LHCN-M2 (cell line): ENCODE measurements around the gene AIF1. TPM values are rescaled to one million over a fixed set of nuclear protein-coding genes. Genes with fewer than 3 reads are reported as not detected.
"Not testable (repeated sequence)": the region's sequence is repeated elsewhere in the genome, so short reads cannot be mapped to it uniquely, and the experiment has no call there.

Experiments used
- DNase-seq: peaks from one replicate; pipeline ENCODE4 v3.0.0-alpha.2; 2012; ENCODE audit warnings: low read depth
- total RNA-seq: library from RNA; depleted of rRNA; stranded (reverse); fragments of >200 nt; gene quantifications from 2 replicates; pipeline ENCODE4 v1.2.3, GENCODE V29; 2014

The AIF1 gene
- total RNA-seq, 1 experiment from 2014 or later: not detected

DNA sequence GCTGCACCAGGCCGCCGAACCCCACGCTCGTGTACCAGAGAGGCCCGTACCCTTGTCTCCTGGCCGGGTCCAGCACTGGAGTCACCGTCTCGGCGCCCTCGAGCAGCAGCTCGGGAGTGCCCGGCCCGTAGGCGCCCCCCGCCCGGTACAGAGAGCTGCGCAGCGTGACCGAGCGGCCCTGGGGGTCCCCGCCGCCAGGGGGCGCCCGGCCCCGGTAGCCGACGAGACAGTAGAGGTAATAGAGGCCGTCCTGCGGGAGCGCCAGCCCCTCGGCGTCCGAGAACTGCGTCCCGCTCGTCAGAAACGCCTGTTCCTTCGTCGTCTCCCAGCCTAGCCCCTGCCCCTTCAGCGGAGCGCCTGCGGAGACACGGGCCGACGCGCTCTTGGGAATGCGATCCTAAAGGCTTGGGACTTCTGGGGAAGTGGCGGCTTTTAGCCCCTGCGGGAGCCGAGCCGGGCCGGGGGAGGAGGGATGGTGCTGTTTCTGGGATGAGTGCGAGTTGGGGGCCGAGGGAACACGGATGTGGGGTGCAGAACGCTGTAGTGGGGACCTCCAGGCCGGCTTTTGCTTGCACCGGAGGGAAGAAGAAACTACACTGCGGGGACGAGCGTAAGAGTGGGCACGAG, 34.1 kb upstream of the AIF1 start:
- DNase-seq: peak; percentile 71

DNA sequence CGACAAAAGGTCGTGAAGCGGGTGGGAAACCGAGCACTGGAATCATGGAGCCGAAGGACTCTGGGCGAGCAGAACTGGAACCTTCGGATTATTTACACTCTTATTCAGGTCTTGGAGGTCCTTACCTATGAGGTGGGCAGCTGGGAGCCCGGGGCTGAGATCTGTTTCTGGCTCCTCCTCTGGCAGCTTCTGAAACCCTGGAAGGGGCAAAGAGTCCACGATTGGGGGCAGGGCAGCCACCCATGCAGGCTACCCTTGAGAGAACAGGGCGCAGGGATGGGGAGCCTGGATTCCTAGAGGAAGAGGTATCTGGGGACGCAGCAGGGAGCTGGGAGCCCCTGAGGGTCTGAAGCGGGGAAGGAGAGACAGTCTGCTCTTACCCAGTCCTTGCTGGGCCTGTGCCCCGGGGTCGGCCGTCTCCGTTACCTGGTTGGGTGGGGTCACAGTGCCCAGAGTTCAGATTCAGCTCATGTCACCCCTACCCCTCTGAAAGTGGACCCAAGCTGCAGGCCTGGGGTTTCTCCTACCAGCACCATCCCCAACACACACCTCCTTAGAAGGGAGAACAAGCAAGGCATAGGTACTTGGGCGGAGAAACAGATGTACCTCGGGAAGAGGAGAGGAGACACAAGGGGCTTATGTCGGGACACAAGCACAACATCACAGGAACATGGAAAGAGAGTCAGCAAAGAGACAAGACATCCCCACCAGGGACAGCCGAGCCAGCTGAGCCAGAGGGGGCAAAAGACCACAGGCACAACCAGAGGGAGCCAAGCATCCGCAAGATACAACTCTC, 33.4 kb upstream of the AIF1 start:
- no peak for DNase-seq

DNA sequence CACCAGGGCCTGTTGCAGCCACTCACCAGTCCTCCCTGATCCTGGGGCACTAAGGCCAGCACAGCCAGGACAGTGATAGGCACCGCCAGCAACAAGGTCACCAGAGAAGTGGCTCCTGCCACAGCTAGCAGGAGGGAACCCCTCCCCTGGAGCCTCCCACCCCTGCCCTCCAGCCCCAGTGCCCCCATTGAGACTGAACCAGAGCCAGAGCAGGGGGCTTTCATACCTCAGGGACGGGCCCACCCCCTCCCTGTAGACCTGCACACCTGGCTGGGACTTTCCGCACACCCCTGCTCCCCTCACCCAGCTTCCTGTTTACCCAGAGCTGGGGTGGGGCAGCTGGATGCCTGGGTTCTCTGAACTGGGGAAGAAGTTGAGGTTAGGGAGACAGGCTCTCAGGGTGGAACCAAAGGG, 32.8 kb upstream of the AIF1 start, which contains the start of gene LTB:
TSS of gene LTB (minus strand) at position 195 of the 414 bp plus-strand sequence. CDS start at position 188, 7 bp downstream.
- DNase-seq: no peak

DNA sequence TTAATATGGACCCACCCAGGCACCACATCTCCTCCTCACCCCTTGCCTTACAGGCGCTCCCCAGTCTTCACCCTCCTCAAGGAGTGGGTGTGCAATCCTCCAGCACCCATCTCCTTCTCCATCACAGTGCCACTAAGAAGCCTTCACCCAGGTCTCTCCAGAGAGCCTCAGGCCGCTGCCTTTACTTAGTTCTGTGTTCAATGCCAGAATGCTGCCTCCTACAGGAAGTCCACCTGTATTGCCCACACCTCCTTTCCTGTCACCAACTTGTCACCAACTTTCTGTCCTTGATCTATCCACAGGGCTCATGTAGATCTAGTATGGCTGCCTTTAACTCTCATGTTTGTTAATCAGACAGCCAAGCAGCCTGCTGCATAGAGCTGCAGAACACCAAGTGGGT, 29.5 kb upstream of the AIF1 start:
- no peak for DNase-seq

DNA sequence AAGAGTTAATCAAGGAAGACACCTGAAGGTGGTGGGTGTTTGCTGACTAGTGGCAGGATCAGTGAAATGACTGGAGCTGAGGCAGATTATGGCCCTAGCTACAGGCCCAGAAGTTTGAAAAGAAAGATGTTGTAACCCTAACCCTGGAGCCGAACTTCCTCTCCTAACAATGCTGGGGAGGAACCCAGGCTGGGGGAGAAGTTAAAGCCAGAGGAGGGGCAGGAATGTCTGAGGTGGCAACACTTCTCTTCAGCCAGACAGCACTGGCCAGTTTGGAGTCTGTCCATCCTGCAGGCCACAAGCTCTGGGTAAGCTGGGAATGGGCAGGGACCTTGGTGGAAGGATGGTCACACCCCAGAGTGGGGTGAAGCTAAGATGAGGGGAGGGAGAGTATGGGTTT, 29.0 kb upstream of the AIF1 start, which contains the start of gene LST1:
TSS of gene LST1 (plus strand) at position 270 of the 400 bp plus-strand sequence. CDS start 1,023 bp downstream, outside the sequence.
- no peak for DNase-seq

DNA sequence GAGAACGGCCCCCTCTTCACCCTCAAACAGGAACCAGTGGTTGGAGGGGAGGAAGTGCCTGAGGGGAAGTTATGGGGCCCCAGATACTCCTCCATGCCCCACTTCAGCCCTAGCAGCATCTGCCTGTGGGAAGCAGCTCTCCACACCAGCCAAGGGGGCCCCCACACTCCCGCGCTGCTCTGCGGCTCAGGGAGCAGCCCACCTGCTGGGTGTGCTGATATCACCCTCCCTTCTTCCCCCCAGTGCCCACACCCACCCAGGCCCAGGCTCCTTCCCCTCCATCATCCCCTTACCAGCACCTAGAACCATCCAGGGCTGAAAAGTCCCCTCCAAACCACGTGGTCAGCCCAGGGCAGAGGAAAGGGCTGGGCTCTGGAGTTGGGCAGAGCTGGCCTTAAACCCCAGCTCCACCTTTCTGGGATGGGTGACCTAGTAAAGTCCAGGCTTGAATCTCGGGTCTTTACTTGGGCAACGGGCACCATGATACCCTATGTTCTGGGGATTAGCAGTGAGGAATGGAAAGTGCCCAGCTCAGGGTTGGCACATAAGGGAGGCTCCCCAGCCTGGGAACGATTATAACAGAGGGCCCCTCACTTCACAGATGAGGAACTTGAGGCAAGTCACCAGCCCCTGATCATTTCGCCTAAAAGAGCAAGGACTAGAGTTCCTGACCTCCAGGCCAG, 28.3 kb upstream of the AIF1 start:
- no peak for DNase-seq

DNA sequence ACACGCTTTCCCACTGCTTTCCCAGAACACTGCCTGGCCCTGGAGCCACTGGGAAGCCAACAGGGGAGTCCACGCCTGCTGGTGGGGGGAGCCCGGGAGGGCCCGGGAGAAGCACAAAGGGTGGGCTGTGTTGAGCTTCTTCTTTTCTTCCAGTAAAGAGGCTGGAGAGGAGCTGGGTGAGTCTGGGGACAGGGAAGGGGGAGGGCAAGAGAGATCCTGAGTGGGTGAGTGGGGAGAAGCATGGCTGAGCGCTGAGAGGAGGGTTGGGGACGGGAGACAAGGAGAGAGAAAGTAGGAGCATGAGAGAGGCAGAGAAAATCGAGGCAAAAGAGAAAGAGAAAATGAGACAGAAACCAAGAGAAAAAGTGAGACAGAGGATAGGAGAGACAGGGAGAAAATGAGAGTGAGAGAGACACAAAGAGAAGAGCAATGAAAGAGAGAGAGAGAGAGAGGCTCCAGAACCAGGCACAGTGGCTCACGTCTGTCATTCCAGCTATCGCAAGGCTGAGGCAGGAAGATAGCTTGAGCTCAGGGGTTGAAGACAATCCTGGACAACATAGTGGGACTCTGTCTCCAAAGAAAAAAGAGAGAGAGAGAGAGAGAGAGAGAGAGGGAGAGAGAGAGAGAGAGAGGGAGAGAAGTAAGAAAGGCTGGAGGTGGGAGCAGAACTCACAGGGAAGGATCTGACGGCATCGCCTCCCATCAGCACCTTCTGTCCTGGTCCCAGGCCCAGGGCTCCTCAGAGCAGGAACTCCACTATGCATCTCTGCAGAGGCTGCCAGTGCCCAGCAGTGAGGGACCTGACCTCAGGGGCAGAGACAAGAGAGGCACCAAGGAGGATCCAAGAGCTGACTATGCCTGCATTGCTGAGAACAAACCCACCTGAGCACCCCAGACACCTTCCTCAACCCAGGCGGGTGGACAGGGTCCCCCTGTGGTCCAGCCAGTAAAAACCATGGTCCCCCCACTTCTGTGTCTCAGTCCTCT, 26.9 kb upstream of the AIF1 start:
- no peak for DNase-seq

DNA sequence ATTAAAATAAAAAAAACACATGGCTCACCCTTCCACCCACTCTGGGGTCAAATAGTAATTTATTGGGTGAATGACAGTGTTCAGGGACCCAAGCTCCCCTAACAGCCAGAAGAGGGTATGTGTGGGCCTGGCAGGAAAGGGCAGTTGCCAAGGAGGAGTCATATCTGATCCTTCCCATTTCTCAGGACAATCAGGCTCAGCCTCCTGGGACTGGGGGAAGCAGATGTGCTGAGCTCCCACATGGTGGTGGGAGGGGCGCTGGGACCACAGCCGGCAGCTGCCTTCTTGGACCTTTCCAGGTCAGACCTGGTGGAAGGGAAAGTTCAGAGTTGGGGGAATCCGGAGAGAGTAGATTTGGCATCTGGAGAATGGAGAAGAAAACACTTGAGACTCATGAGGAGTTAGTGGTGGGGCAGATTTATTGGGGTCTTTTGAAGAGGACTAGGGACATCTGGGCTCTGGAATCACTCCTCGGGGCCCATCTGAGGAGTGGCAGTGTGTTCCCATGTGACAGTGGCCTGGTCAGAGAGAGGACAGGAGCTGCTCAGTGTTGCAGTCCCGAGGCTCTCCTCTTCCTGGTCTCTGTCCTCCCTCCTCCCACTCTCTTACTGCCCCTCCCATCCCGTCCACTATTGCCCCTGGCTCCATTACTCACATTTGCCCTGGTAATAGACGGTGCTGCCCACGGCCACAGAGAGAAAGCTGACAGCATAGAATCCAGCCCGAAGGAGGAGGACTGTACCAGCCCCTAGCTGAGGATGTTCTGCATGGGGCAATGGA, 26.0 kb upstream of the AIF1 start:
- peak; percentile 56 for DNase-seq

DNA sequence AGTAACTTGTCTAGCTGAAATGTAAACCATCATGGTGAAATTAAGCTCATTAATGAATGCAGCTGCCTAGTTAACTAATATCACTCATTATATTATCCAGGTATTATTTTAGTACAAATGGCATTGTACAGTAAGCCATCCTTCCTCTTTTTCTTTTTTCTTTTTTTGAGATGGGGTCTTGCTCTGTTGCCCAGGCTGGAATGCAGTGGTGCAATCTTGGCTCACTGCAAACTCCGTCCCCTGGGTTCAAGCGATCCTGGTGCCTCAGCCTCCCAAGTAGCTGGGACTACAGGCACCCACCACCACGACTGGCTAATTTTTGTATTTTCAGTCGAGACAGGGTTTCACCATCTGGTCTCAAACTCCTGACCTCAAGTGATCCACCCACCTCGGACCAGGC, 24.3 kb upstream of the AIF1 start:
- DNase-seq: not testable (repeated sequence)

DNA sequence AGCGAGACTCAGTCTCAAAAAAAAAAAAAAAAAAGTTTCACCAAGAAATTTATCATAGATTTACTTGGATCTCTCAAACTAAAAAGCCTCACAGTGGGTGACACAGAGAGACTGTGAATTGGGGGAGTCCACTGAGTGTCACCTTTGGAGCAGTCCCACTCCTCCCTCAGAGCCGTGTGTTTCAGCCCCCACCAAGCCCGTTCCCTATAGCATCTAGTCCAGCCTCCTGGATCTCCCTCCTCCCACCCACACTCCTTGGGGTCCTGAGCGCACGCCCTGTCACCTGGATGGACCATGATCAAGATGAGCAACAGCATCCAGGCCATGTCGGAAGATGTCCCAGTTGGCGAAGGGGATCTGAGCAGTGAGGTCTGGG, 22.6 kb upstream of the AIF1 start:
- no peak for DNase-seq

DNA sequence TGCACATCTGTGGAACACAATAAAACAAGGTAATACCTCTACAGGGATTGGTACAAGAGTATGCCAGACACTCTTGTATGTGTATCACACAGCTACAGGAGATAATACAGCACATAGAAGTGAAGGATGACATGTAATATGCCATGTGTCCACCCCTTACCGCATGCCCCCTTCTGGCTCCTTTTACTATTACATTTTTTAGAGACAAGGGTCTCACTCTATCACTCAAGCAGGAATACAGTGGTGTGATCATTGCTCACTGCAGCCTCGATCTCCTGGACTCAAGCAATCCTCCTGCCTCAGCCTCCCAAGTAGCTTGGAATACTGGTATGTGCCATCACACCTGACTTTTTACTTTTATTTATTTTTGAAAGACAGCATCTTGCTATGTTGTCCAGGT, 18.0 kb upstream of the AIF1 start:
- DNase-seq: peak; percentile 35

DNA sequence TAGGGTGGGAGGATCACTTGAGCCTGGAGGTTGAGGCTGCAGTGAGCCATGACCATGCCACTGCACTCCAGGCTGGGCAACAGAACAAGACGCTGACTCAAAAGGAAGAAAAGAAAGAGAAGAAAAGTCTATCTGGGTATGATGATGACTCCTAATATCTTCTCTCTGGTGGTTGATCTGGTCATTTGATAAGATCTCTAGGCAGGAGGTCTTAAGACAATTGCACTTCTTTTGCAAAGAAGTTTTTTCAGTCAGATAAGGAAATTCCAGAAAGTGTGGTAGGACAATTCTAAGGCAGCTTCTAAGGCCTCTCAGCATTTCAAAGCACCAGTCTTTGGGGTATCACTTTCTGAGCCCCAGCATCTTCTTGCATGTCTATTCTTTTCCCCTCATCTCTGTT, 7.7 kb upstream of the AIF1 start:
- no peak for DNase-seq

DNA sequence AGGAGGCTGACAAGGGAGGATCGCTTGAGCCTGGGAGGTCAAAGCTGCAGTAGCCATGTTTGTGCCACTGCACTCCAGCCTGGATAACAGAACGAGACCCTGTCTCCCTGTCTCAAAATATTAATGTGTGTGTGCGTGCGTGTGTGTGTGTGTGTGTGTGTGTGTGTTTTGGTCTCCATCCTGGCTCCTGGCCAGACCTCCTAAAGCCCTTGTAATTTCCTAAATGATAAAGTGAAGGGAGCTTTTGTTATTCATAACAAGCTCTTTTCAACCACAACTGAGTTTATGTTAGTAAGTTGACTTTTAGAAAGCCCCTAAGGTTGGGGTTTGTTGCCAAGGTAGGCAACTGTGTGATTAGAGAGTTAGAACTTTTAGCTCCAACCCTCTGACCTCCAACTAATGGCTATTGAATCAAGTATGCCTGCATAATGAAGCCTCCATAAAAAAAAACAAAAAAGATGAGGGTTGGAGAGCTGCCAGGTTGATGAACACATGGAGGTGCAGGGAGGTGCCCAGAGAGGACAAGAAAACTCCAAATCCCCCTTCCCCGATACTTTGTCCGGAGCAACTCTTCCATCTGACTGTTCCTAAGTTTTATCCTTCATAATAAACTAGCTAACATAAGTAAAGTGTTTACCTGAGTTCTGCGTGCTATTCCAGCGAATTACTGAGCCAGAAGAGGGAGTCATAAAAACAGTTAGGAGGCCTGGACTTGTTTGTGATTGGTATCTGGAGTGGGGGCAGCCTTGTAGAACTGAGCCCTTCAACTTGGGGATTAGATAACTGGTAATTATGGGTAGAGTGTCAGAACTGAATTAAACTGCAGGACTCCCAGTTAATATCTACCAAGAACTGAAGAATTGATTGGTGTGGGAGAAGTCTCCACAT, 5.3 kb upstream of the AIF1 start:
- DNase-seq: no peak

DNA sequence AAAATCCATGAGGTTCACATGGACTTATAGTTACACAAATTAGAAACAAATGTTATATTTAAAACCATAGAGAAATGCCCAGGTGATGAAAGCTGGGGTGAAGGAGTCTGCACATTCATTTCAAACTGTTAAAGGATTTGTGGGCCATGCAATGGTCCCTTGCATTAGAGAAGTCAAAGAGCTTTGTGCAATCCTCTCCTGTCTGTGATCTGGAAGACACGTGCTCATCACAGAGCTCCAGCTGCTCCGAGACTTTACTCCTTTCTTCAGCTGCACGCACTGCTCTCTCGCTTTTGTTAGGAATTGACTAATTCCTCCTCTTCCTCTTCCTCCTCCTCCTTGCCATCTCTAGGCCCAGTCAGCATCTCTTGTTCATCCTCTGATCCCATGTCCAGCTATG, 4.1 kb upstream of the AIF1 start:
- DNase-seq: no peak

DNA sequence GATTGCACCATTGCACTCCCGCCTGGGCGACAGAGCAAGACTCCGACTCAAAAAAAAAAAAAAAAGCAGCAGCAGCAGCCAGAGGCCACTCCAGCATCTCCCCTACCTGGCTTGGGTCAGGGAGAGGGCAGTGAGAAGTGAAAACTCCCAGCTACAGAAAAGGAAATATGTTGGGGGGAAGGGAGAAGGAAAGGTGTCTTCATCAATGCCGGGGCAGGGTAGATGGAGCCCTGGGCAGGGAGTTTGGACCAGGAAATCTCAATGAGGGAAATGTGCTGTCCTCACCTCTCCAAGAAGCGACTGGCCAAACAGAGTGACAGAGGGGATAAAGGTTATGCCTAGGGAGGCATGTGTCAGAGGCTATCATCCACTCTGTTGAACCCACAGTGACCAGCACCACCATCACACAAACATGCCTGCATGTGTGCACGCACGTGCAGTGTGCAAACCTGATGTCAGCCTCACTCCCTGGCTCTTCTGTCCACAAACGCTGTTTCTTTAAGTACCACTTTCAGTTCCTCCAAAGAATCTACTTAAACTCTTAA, 887 bp upstream of the AIF1 start:
- DNase-seq: no peak

DNA sequence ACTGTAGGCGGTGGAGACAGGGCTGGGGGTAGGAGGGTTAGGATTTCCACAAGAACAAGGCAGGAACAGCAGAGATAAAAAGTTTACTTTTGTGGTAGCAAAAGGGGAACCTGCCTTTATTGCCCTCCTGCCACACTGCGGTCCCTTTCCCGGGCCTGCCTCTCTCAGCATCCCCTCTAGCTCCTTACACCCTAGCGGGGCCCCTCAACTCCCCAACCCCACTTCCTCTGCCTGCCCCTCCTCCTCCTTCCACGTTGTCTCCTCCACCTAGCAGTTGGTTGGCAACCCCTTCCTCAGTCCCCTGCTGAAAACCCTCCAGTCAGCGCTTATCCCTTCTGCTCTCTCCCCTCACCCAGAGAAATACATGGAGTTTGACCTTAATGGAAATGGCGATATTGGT, 714 bp downstream of the AIF1 start:
- no peak for DNase-seq

DNA sequence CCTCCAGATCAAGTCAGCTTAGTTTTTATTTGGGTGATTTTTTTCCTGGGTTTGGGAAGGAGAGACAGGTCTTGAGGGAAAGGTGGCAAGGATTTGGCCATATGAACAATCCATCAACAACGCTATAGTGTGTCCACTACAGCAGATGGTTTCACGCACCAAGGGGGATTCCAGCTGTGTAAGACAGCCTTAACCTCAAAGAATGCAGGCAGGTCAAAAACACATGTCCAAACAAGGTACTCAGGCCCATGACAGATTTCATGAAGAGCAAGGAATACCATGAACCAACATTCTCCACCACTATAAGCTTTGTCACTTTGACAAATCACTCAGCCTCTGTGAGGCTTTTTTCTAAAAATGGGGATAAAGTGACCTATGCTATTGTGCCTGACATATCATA, 2.0 kb downstream of the AIF1 start:
- no peak for DNase-seq

DNA sequence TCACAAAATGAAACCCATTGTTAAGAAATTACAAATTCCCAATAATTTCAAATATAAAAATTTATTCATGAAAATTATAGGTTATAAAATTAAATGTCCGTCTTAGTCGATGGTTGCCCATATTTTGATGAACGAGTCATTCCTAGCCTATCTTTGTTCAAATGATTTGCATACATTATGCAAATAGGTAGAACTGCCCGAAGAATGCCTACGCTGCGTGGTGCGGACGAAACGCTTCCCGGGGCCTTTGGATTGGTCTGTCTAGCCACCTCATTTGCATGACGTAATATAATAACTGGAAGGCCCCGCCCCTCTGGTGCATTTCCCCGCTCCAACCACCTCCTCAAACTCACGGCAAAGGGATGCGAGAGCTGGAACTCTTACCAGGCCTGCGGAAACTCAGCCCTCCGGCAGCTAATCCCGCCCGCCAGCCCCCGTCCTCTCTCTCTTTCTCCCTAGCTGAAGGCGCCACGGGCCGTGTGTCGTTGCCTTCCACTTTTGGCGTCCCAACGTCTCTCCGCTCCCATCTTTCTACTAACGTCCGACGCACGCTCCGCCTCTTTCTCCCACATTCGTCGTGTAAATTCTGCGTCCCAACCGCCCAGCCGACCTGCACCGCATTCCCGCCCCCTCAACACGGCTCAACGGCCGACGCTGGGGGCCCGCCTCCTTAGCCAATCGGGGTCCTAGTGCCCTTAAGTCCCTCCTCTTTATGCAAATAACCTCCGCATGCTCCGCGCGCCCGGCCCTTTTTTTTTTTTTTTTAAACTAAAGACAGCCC, 5.0 kb downstream of the AIF1 start:
- peak; percentile 99 for DNase-seq
